Measurements from ENCODE around the gene PLBD1. TPM values are rescaled to one million over a fixed set of nuclear protein-coding genes. Genes with fewer than 3 reads are reported as not detected.

PLBD1 gene
- total RNA-seq: 2.9 and 4.7 TPM in 2 replicates

DNA sequence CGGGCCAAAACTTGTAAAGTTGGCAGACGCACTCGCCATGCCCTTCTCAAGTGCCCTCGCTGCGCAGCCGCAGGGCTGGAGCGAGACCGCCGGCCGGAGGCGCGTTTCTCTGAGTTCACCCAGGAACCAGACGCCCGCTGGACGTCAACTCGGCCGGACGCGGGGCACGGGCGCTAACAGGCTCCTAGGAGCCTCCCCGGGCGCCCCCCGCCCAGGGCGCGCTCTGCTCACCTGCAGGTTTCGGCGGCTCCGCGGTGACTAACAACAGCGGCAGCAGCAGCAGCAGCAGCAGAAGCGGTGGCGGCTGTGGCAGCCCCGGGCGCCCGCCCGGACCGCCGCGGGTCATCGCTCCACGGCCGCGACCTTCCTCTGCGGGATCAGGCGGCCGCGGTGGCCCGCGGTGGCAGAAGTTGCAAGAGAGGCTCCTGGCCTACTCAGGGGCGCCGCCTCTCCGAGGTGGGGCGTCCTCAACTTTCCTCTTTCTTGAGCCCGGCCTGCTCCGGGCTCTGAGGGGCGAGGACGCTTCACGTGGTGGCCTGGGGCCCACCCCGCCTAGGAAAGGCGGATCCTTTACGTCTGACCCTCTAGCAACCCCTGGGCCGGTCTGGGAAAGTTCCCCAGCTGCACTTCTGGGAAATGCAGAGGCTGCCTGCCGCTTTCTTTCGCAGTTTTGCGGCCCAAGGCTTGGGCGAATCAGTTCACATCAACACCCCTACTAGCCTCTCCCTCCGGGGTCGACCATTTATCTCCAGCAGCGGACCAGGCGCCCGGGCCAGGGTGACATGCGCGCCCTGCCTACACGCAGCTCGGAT, at the start of gene PLBD1:
PLBD1 (minus strand) TSS at position 533 of the 812 bp plus-strand sequence; CDS start at position 346, 187 bp downstream.
- Histone ChIP-seq H3K79me2 (ENCODE audit: insufficient read depth, low read length) (no peaks in the 10 kb centered on the region), H3K4me2 (ENCODE audit: insufficient read depth, low read length) (peak within 1 kb of the TSS; percentile 73), H3K9me3 (ENCODE audit: low read depth, low read length) (no peaks in the 10 kb centered on the region), H2AFZ (ENCODE audit: low read length) (peak within 1 kb of the TSS; percentile 78), H4K20me1 (ENCODE audit: insufficient read depth, low read length) (no peaks in the 10 kb centered on the region), H3K4me1 (ENCODE audit: insufficient read depth, low read length) (no peaks in the 10 kb centered on the region), H3K27ac (ENCODE audit: low read depth, low read length) (no peak within 1 kb of the TSS), H3K36me3 (ENCODE audit: insufficient read depth, low read length) (no peaks in the 10 kb centered on the region), H3K4me3 (ENCODE audit: insufficient read depth, low read length) (peak within 1 kb of the TSS; percentile 64), H3K27me3 (ENCODE audit: insufficient read depth, low read length) (no peaks in the 10 kb centered on the region)
- no peak for TF ChIP-seq CTCF (IDR thresholded peaks at IDR 0.05; ENCODE audit: extremely low read depth, low read depth, low read length)
- DNase-seq (ENCODE audit: insufficient read length, low spot score, missing footprints): peak; percentile 81

DNA sequence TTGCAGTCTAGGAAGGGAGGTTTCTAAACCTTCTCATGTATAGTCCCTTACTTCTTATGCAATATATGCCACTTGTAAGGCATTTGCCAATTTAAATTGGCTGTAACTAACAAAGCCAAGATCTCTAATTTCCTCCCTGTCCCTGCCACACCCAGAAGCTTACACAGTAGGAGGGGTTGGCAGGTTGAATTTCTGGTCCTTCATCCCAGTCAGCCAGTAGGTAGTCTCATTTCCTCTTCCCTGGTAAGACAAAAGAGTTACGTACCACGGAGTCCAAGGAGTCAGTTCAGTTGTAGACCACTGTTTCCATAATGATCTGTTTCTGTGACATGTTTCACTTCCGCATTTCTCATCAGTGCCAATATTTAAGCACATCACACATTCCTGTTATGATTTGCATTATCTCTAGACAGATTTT, 47.0 kb upstream of the PLBD1 start:
- Histone ChIP-seq H3K36me3 (ENCODE audit: insufficient read depth, low read length) (no peaks in the 10 kb centered on the region), H3K4me1 (ENCODE audit: insufficient read depth, low read length) (no peaks in the 10 kb centered on the region), H3K79me2 (ENCODE audit: insufficient read depth, low read length) (no peaks in the 10 kb centered on the region), H3K9me3 (ENCODE audit: low read depth, low read length) (no peaks in the 10 kb centered on the region), H4K20me1 (ENCODE audit: insufficient read depth, low read length) (no peaks in the 10 kb centered on the region), H2AFZ (ENCODE audit: low read length) (no peak overlapping the region), H3K27ac (ENCODE audit: low read depth, low read length) (no peak overlapping the region), H3K4me2 (ENCODE audit: insufficient read depth, low read length) (no peak overlapping the region), H3K4me3 (ENCODE audit: insufficient read depth, low read length) (no peak overlapping the region), H3K27me3 (ENCODE audit: insufficient read depth, low read length) (no peaks in the 10 kb centered on the region)
- TF ChIP-seq CTCF (IDR thresholded peaks at IDR 0.05; ENCODE audit: extremely low read depth, low read depth, low read length): no peak
- DNase-seq (ENCODE audit: insufficient read length, low spot score, missing footprints): no peak

DNA sequence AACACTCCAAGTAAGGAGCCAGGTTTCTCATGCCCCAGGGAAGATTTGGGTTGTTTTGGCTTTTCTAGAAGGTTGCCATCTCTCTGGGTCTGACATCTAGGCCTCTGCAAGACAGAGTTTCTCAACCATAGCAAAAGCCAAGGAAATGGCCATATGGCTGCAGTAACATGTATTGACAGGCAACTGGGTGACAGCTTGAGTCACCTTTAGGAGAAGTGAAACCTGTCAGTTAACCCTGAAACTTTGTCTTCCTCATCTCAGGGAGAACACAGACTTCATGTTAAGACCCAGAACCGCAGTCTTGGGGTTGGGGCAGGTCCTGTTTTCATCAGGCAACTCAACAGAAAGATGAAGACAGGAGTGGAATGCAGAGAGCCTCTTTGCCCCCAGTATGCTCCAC, 46.0 kb upstream of the PLBD1 start:
- Histone ChIP-seq H3K4me1 (ENCODE audit: insufficient read depth, low read length) (no peaks in the 10 kb centered on the region), H3K9me3 (ENCODE audit: low read depth, low read length) (no peaks in the 10 kb centered on the region), H2AFZ (ENCODE audit: low read length) (no peak overlapping the region), H3K4me2 (ENCODE audit: insufficient read depth, low read length) (no peak overlapping the region), H3K27ac (ENCODE audit: low read depth, low read length) (no peak overlapping the region), H3K4me3 (ENCODE audit: insufficient read depth, low read length) (no peak overlapping the region), H4K20me1 (ENCODE audit: insufficient read depth, low read length) (no peaks in the 10 kb centered on the region), H3K27me3 (ENCODE audit: insufficient read depth, low read length) (no peaks in the 10 kb centered on the region), H3K36me3 (ENCODE audit: insufficient read depth, low read length) (no peaks in the 10 kb centered on the region), H3K79me2 (ENCODE audit: insufficient read depth, low read length) (no peaks in the 10 kb centered on the region)
- TF ChIP-seq CTCF (IDR thresholded peaks at IDR 0.05; ENCODE audit: extremely low read depth, low read depth, low read length): no peak
- no peak for DNase-seq (ENCODE audit: insufficient read length, low spot score, missing footprints)

DNA sequence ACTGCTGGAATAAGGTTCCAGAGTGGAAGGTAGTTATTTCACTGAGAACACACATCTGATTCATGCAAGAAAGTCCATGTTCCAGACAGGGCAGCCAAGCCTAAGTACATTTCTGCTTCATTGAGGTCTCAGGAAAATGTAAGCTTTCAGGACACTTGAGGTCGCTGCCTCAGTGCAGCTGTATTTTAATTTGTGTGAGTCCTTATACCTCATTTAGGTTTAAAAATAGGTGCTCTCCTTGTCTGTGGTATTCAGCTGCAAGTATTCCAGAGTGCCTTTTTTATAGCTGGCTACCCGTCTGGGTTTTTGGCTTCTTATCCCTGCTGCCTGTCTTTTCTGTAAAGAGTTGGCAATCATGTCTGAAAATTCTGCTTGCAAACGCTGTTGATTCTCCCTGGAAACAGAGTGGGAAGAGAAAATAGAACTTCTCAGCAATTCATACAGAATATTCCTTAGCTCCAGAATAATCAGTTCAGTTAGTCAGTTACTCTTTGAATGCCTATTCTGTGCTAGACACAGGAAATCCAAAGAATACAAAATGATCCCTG, 45.3 kb upstream of the PLBD1 start:
- Histone ChIP-seq H3K27ac (ENCODE audit: low read depth, low read length) (no peak overlapping the region), H3K36me3 (ENCODE audit: insufficient read depth, low read length) (no peaks in the 10 kb centered on the region), H4K20me1 (ENCODE audit: insufficient read depth, low read length) (no peaks in the 10 kb centered on the region), H3K4me3 (ENCODE audit: insufficient read depth, low read length) (no peak overlapping the region), H3K9me3 (ENCODE audit: low read depth, low read length) (no peaks in the 10 kb centered on the region), H3K79me2 (ENCODE audit: insufficient read depth, low read length) (no peaks in the 10 kb centered on the region), H3K4me2 (ENCODE audit: insufficient read depth, low read length) (no peak overlapping the region), H3K27me3 (ENCODE audit: insufficient read depth, low read length) (no peaks in the 10 kb centered on the region), H3K4me1 (ENCODE audit: insufficient read depth, low read length) (no peaks in the 10 kb centered on the region), H2AFZ (ENCODE audit: low read length) (no peak overlapping the region)
- no peak for TF ChIP-seq CTCF (IDR thresholded peaks at IDR 0.05; ENCODE audit: extremely low read depth, low read depth, low read length)
- no peak for DNase-seq (ENCODE audit: insufficient read length, low spot score, missing footprints)

Measured in osteoblast (primary cell).